ENCODE data around the gene RMI1. TPM values are rescaled to one million over a fixed set of nuclear protein-coding genes. Genes with fewer than 3 reads are reported as not detected.

RMI1 gene
- polyA plus RNA-seq, 4 donors: 20.5 to 26.8 (median 24.7) TPM

DNA sequence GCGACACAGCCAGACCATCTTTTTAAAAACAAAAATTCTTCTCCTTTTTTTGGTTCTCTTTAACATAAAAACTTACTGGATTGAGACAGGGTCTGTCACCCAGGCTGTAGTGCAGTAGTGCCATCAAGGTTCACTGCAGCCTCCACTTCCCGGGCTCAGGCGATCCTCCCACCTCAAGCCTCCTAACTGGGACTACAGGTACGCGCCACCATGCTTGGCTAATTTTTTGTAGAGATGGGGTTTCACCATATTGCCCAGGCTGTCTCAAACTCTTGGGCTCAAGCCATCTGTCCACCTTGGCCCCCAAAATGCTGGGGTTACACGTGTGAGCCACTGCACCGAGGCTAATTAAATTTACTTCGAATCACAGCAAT is 14.4 kb upstream of the RMI1 start:
- no peak for DNase-seq (ENCODE audit: low read depth in 4 of 4, low spot score in 3 of 4)

DNA sequence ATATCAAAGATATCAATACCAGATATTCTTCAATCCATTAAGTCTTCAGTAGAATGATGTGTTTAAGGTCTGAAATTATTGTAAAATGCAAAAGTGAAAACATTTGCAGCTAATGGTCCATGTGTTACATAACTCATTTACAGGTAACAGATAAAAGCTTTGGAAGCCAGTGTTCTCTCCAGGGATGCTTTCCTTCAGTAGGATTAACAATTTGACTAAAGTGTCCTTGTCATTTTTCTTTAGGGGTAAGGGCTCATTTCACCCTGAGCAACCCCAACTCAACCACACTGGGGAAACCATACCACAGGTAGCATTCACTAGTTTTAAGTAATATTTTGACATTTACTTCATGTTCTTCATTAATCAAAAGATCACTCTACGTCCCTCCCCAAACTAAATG is 13.5 kb upstream of the RMI1 start:
- DNase-seq (ENCODE audit: low read depth in 4 of 4, low spot score in 3 of 4): no peak

DNA sequence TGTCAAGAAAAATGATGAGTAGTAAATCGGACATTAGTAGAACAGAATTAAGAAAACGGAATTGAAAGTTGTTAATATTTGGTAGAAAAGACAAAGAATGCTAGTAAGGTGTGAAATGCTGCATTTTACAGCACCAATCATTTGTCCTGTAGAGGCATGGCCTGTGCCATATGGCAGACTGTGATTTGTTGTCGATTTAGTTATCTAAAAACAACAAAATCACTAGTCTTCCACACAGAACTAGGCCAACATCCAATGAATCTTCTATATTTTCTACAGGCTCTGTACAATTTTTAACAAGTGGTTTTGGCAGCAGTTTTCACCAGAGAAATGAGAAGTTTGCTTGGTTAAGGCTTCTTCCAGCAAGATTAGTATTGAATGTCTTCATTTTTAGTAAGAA is 11.0 kb upstream of the RMI1 start:
- no peak for DNase-seq (ENCODE audit: low read depth in 4 of 4, low spot score in 3 of 4)

DNA sequence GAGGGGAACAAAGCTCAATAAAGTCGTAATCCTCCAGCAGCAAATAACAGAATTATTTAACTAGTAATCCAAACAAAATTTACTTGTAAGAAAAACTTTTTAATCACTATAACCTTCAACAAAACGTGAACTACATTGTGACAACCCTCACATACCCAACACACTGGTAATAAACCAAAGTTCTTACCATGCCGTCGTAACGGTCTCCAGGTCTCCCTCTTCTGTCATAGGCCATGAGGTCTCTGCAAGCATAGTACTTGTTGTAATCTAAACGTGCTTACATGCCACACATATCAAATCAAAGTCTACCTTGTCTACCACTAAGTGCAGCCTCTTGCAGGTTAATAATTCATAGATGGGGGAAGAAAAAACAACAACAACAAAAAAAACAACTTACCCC is 9.1 kb upstream of the RMI1 start:
- no peak for DNase-seq (ENCODE audit: low read depth in 4 of 4, low spot score in 3 of 4)

DNA sequence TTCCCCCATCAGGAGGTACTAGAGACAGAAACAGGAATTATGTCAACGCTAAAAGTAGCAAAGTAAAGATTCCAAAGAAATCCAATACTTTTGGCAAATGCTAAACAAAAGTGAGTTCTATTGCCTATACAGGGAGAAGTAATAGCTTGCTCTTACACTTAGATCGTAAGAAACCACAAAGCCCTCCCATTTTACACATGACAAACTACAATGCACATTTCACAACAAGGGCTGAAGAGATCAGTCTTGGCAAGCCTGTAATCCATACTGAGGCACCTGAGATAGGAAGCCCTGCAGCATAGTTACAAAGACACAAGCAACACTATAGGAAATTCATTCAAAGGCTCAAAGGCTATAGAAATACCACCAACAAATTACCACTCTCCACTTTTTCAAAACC is 8.3 kb upstream of the RMI1 start:
- DNase-seq (ENCODE audit: low read depth in 4 of 4, low spot score in 3 of 4): no peak

DNA sequence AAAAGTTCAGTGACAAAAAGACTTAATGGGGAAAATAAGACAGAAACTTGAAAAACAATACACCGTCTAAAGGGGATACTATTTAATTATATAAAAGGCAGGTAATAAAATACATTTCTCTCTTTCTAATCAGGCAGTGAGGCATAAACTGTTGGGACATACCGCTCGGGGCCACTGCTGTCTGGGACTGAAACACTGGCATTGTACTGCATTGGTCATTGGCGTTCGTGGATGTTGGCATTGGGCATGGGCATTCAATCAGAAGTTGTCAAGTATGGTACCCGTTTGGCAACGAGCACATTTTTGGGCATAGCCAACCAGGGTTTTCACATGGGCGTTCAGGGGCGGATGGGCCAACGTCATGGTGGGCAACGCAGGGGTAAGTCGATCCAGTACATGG is 5.3 kb upstream of the RMI1 start:
- DNase-seq (ENCODE audit: low read depth in 4 of 4, low spot score in 3 of 4): no peak

DNA sequence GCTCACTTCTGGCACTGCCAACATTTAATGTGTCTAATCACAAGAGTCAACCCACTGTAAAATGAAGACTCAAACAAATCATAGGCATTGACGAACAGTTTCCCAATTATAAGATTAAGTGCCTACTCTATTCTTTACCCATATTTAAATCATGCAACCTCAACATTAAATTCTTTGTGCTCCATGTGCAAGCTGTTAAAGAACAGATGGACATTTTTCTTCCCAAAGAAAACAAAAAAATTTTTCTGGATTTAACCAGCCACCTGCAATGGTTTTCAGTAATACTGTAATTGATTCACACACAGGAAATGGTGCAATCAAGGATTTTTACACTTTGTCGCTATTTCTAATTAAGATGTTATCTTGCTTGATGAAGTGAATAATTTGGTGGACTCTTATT is 4.2 kb upstream of the RMI1 start:
- DNase-seq (ENCODE audit: low read depth in 4 of 4, low spot score in 3 of 4): no peak

DNA sequence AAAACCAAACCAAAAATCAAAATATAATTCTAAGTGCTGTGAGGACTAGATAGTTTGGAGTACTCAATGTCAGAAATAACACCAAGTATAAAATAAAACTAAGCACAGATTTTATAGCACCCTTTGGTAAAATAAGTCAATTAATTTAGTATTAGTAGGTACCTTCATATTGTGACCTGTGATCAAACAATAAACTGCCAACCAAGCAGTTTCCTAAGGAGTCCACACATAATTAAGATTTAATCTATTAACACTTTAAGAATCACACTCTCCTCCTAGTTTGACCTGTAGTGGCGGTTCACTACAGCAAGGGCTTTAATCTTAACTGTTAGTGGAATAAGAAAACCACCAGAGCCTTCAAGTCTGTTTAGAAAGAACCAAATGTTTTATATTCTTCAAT is 3.4 kb upstream of the RMI1 start:
- no peak for DNase-seq (ENCODE audit: low read depth in 4 of 4, low spot score in 3 of 4)

DNA sequence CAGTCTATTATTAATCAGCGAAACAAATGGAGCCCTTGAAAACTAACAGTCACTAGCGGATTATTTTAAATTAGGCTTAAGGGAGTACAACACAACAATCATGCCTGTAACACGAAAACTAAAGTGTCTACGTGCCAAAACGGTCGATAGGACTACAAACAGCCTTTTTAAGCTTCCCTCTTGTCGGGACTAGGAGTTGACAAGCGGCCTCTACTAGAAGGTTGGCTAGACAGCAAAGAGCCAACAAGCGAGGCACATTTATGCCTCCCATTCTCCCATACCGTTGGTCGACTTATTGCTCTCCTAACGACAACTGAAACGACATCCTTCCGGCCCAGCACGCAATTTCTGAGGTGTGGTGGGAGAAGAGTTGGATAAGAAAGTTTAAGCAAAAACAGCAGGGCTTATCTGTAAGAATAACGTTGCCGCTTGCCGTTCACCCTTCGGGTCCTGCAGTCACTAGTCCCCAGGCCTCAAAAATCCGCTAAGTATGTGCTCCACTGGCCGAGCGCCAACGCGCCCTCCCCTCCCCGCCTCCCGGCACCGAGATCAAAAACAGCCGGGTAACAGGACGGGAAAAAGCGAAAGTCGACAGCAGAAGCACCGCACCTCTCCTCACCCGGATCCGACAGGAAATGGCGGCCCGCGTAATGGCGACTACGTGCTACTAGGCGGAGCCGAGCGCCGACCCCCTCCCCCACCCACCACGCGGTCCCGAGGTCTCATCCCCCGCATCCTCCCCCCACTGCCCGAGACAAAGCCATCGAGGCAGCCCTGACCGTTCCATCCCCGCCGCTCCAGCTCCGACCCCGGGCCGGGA is 1.4 kb upstream of the RMI1 start:
- peak in 2 of 4 donors; percentile 61 to 72 for DNase-seq (ENCODE audit: low read depth in 4 of 4, low spot score in 3 of 4)

DNA sequence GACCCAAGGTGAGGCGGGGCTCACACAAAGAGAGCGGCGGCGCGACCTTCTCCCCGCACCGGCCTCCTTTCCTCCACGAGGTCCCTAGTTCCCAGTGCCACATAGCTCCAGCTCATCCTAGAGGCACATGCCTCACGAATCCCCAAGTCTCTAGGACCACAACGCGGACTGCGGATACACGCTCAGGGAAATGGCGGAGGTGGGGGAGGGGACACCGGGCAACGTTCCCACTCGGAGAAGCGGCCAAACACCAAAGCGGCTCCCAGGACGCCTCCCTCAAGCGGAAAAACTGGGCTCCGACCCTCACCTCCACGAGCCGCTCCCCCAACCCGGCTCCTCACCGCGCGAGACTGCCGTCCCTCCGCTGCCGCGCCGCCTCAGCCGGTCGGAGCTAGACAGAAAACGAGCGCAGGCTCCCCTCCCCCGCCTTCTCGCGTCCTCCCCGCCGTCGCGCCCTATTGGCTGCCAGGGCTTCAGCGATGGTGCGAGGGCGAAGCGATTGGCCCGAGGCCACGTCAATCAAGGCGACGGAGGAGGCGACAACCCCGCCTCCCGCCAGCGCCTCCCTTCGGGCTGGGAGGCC is 702 bp upstream of the RMI1 start, which contains the start of gene HNRNPK:
Gene HNRNPK (minus strand): TSS at position 404 of the 583 bp plus-strand sequence. CDS start 1,963 bp downstream, outside the sequence.
- DNase-seq (ENCODE audit: low read depth in 4 of 4, low spot score in 3 of 4): peak; percentile 95 to 100 (median 98)

DNA sequence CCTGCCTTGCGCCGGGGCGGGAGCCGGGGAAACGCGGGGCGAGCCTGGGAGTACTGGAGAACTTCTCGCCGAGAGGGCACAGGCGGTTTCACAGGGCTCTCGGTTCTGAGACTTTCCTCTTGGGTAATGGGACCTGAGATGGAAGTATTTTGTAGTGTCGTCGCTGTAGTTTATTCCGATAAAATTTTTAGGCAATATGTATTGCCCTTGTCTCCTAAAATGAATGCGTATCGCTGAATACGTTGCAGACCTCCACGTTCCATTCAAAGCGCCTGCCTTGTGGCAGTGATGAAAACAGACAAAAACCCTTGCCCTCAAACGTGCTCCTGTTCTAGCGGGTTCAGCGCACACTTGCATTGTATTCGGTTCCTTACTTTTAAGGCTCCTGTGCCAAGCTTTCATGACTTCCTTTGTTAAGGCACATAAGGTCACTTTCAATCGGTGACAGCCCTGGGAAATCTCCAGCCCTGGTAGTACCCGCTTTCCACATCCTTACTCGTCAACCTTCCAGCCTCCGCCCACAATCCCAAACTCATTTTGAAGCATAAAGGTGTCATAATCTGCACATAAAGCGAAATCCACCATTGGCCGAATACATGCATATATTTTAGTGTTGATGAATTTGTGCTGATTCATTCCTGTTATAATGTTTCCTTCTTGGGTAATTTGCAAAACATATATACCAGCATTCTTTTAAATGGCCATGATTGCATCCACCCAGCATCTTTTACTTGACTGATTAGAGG is 694 bp downstream of the RMI1 start:
- DNase-seq (ENCODE audit: low read depth in 4 of 4, low spot score in 3 of 4): peak in 1 of 4 donors; percentile 32

DNA sequence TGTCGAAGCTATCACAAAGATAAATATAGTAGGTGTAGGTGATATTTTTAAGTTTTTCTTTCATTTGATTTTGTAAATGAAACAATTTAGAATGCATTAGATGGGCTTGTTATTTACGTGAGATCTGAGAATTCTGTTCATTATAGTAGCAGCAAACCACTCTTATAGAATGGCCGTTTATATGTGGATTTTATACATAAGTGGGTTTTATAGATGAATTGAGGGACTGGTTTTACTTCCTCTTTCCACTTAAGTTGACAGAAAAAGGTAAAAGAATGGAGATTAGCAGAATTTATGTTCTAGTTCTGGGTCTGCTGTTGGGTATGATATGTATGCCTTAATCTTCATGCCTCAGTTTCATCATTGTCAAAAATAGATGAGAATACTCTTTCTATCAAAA is 5.6 kb downstream of the RMI1 start:
- no peak for DNase-seq (ENCODE audit: low read depth in 4 of 4, low spot score in 3 of 4)

DNA sequence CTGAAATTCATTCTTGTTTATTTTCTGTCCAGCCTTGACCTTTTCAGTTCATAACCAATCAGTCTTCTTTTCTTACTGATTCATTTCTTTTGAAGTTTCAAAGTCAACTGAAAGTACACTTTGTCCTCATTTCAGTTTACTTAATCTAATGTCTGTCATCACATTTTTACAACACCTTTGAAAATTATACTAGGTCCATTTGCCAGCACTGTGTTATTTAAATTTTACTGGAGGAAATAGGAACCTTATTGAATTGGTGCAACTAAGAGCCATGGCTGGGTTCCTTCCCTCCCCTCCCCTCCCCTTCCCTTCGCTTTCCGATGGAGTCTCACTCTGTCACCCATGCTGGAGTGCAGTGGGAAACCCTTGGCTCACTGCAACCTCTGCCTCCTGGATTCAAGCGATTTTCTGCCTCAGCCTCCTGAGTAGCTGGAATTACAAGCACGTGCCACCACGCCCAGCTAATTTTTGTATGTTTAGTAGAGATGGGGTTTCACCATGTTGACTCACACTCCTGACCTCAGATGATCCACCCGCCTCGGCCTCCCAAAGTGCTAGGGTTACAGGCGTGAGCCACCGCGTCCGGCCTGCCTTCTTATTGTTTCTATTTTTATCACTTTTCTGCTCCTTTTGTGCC is 6.3 kb downstream of the RMI1 start:
- DNase-seq (ENCODE audit: low read depth in 4 of 4, low spot score in 3 of 4): no peak

DNA sequence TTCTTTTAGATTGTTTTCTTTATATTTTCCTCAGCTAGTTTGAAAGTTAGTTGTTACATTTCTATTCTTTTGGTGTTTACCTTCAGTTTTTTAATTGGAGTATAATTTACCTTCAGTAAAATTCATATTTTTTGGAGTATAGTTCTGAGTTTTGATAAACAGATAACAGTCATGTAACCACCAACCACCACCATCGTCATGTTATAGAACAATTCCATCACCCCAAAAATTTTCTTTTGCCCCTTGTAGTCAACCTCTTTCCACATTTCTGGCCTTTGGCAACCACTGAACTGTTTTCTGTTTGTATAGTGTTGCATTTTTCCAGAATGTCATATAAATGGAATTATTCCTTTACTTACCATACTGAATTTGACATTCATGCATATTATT is 6.8 kb downstream of the RMI1 start:
- no peak for DNase-seq (ENCODE audit: low read depth in 4 of 4, low spot score in 3 of 4)

DNA sequence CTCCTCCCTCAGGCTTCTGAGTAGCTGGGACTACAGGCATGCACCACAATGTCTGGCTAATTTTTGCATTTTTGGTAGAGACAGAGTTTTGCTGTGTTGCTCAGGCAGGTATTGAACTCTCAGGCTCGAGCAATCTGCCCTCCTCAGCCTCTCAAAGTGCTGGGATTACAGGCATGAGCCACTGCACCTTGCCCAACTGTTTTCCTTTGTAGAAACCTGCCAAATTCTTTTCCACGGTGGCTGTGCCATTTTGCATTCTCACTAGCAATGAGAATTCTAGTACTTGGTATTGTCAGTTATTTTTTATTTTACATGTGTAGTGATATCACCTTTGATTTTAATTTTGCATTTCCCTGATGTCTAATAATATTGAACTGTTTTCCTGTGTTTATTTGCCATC is 7.8 kb downstream of the RMI1 start:
- no peak for DNase-seq (ENCODE audit: low read depth in 4 of 4, low spot score in 3 of 4)

DNA sequence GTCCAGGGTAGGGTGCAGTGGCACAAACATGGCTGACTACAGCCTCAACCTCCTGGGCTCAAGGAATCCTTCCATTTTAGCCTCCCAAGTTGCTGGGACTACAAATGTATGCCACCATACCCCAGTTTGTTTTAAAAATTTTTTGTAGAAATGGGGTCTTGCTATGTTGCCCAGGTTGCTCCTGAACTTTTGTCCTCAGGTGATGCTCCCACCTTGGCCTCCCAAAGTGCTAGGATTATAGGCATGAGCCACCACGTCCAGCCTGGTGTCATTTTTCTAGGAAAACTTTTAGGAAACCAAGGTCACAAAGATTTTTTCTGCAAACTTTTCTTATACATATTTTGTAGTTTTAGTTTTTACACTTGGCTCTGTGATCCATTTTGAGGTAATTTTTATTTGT is 10.8 kb downstream of the RMI1 start:
- DNase-seq (ENCODE audit: low read depth in 4 of 4, low spot score in 3 of 4): no peak

DNA sequence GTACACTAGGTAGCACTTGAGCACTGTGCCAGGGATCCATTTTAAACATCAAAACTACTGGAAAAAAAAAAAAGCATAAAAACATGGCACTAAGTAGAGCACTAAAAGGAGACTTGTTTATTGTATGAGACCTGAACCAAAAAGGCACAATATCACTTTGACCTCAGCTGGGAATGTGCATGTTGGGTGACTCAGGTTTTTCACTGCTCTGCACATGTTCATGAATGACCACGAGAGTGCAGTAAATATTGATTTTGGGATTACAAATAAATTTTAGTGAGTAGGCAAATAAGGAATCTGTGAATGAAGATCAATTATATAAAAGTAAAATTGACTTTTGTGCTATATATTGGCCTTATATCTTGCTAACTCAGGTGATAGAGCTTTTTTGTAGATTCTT is 11.8 kb downstream of the RMI1 start:
- DNase-seq (ENCODE audit: low read depth in 4 of 4, low spot score in 3 of 4): no peak

DNA sequence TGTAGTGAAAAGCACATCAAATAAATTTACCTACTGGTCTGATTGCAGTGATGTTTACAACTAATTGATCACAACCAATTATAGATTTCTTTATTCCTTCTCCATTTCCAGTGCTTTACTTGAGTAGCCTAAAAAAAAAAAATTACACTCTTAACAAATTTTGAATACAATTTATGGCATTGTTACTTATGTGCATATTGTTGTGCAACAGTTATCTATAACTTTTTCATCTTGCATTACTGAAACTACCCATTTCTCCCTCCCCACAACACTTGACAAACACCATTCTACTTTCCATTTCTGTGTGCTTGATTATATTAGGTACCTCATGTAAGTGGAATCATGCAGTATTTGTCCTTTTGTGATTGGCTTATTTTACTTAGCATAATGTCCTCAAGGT is 12.3 kb downstream of the RMI1 start:
- DNase-seq (ENCODE audit: low read depth in 4 of 4, low spot score in 3 of 4): no peak

DNA sequence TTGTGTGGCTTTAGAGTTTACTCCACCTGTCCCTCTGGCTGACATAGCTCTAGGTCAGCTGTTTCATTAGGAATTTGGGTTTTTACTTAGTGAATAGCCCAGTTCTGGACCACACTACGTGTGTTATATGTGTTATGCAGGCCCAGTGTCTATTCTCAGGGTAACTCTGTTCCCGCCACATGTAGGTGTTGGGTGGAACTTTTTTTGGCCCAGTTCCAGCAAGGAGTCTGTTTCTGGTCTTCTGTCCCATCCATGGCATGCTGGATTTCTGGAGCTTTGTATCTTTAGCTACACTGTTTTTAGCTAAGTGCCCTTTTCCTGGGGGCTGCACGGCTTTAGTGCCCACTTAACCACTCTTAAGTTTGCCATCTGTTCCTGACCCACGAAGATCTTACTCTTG is 15.5 kb downstream of the RMI1 start:
- DNase-seq (ENCODE audit: low read depth in 4 of 4, low spot score in 3 of 4): no peak

DNA sequence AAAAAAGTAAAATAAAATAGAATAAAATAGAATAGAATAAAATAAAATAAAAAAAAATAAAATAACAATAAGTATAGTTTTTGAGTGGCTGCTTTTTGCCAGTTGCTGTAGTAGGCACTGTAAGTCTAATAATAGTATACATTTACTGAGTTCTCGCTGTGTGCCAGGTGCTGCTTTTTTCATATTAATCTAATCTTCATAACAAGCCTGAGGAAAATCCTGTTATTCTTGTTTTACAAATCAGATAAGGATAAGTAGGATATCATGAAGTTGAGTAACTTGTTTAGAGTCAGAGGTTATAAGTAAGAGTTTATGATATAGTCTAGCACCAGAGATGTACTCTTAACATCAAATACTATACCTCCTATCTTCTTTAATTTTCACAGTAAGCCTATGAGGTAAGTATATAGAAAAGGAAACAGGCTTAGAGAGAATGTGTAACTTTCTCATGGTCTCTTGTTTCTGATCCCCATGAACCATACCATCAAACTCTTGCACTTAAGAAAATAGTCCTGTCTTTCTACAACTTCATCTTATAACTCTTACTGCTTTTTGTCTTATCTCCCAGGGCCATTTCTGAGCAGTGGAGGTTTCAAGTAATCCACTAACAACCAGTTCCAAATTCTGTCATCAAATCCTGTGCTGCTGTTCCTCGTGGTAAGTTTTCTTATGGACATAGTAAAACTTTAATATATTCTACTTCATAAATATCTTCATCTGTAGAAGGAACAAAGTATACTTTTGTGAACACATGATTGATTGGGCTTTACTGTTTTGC is 18.7 kb downstream of the RMI1 start:
- no peak for DNase-seq (ENCODE audit: low read depth in 4 of 4, low spot score in 3 of 4)

DNA sequence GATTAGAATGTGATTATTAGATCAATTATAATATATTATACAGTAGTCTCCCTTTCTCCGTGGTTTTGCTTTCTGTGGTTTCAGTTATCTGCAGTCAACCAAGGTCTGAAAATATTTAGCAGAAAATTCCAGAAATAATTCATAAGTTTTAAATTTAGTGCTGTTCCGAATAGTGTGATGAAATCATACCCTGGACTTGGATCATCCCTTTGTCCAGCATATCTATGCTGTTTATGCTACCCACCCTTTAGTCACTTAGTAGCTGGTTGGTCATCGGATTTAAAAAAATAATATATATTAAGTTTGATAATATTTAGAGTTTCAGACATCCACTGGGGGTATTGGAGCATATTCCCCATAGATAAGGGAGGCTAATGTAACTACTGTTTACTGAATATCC is 19.6 kb downstream of the RMI1 start:
- no peak for DNase-seq (ENCODE audit: low read depth in 4 of 4, low spot score in 3 of 4)
